Trophoblast cell (in vitro differentiated cells and primary cell): ENCODE data around the gene PPP1R12B.
A peak's percentile ranks its signal among the peaks of the same experiment; 100 is the strongest.
"Not testable (repeated sequence)": the region's sequence is repeated elsewhere in the genome, so short reads cannot be mapped to it uniquely, and the experiment has no call there.

Experiments
- DNase-seq, 2 donors: peaks; one replicate each; pipeline ENCODE4 v3.0.0-alpha.2; 2016
- H2AFZ ChIP-seq: 2 replicates; pipeline ENCODE4 v1.6.1; 2013; ENCODE audit warnings: low read length, moderate library complexity, mild to moderate bottlenecking; ENCODE audit not compliant: insufficient read depth, poor library complexity
- H2AK5ac ChIP-seq: 2 replicates; pipeline ENCODE4 v1.6.1; 2013; ENCODE audit warnings: mild to moderate bottlenecking, low read length
- H2BK120ac ChIP-seq: 2 replicates; pipeline ENCODE4 v1.6.1; 2013; ENCODE audit warnings: low read length, mild to moderate bottlenecking, moderate library complexity; ENCODE audit not compliant: insufficient read depth, poor library complexity
- H2BK12ac ChIP-seq: 2 replicates; pipeline ENCODE4 v1.6.1; 2013; ENCODE audit warnings: mild to moderate bottlenecking, low read length, moderate library complexity
- H2BK5ac ChIP-seq: 2 replicates; pipeline ENCODE4 v1.6.1; 2013; ENCODE audit warnings: low read length, low read depth, moderate library complexity, mild to moderate bottlenecking; ENCODE audit not compliant: poor library complexity
- H3K14ac ChIP-seq: 2 replicates; pipeline ENCODE4 v1.6.1; 2013; ENCODE audit warnings: mild to moderate bottlenecking, low read length
- H3K18ac ChIP-seq: 2 replicates; pipeline ENCODE4 v1.6.1; 2013; ENCODE audit warnings: mild to moderate bottlenecking, low read length
- H3K23ac ChIP-seq: 2 replicates; pipeline ENCODE4 v1.6.1; 2013; ENCODE audit warnings: low read length
- H3K27ac ChIP-seq: 2 replicates; pipeline ENCODE4 v1.5.1; 2013; ENCODE audit warnings: low read depth, mild to moderate bottlenecking, inconsistent platforms, low read length, moderate library complexity
- H3K27me3 ChIP-seq: 2 replicates; pipeline ENCODE4 v1.6.1; 2013; ENCODE audit warnings: inconsistent platforms, mild to moderate bottlenecking, low read length, moderate library complexity; ENCODE audit not compliant: insufficient read depth
- H3K36me3 ChIP-seq, 2 experiments: 1 replicate in 1 of 2; 2 replicates in 1 of 2; pipeline ENCODE4 v1.6.1; 2013; ENCODE audit warnings: low read length in 2 of 2, mild to moderate bottlenecking in 2 of 2, moderate library complexity in 1 of 2; ENCODE audit not compliant: insufficient read depth in 2 of 2, control insufficient read depth in 1 of 2
- H3K4ac ChIP-seq: 2 replicates; pipeline ENCODE4 v1.6.1; 2013; ENCODE audit warnings: low read depth, mild to moderate bottlenecking, low read length, moderate library complexity
- H3K4me1 ChIP-seq, 2 experiments: 1 replicate in 1 of 2; 2 replicates in 1 of 2; pipeline ENCODE4 v1.6.1; 2013; ENCODE audit warnings: low read length in 2 of 2, mild to moderate bottlenecking in 2 of 2, moderate library complexity in 1 of 2; ENCODE audit not compliant: insufficient read depth in 2 of 2, control insufficient read depth in 1 of 2
- H3K4me2 ChIP-seq: 2 replicates; pipeline ENCODE4 v1.6.1; 2013; ENCODE audit warnings: inconsistent platforms, mild to moderate bottlenecking, low read length, moderate library complexity
- H3K4me3 ChIP-seq: 2 replicates; pipeline ENCODE4 v1.5.1; 2013; ENCODE audit warnings: mild to moderate bottlenecking, low read depth, low read length, inconsistent platforms
- H3K79me1 ChIP-seq: one replicate; pipeline ENCODE4 v1.6.1; 2013; ENCODE audit warnings: low read length
- H3K79me2 ChIP-seq: 2 replicates; pipeline ENCODE4 v1.6.1; 2013; ENCODE audit warnings: low read length, mild to moderate bottlenecking; ENCODE audit not compliant: control insufficient read depth, insufficient read depth, poor library complexity
- H3K9ac ChIP-seq: 2 replicates; pipeline ENCODE4 v1.6.1; 2013; ENCODE audit warnings: mild to moderate bottlenecking, low read length
- H3K9me3 ChIP-seq: 2 replicates; pipeline ENCODE4 v1.6.1; 2013; ENCODE audit warnings: low read depth, mild to moderate bottlenecking, control low read depth, inconsistent platforms, low read length; ENCODE audit not compliant: insufficient read depth
- H4K12ac ChIP-seq: 2 replicates; pipeline ENCODE4 v1.6.1; 2013; ENCODE audit warnings: low read depth, mild to moderate bottlenecking, low read length, moderate library complexity
- H4K8ac ChIP-seq: 2 replicates; pipeline ENCODE4 v1.6.1; 2013; ENCODE audit warnings: low read depth, mild to moderate bottlenecking, low read length, moderate library complexity
- H4K91ac ChIP-seq: one replicate; pipeline ENCODE4 v1.6.1; 2013; ENCODE audit warnings: low read depth, mild to moderate bottlenecking, low read length, moderate library complexity
- WGBS: extraction: QIAGEN DNeasy Blood & Tissue Kit; methylation state at CpG from one replicate; pipeline ENCODE4 v1.1.7; 2013; ENCODE audit warnings: missing lambda C conversion rate; ENCODE audit not compliant: insufficient read length, insufficient coverage; ENCODE audit errors: extremely low coverage; 5-methylcytosine and 5-hydroxymethylcytosine counted together

The PPP1R12B gene

DNA sequence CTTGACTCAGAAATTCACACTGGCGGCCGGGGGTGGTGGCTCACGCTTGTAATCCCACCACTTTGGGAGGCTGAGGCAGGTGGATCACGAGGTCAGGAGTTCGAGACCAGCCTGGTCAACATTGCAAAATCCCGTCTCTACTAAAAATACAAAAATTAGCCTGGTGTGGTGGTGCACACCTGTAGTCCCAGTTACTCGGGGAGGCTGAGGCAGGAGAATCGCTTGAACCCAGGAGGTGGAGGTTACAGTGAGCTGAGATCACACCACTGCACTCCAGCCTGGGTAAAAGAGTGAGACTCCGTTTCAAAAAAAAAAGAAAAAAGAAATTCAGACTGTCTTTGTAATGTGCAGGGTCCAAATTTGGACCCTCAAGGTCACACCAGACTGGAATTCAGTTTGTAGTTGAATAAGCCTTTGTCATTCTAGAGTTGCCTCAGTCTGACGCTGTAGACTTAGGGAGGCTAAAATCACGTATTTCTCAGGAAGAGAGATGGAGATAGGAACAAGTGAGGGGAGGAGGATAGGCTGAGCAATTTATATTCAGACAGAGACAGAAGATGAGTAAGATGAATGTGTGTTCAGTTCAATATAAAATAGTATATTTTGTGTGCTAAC lies 4.2 kb downstream of the PPP1R12B start:
- not testable (repeated sequence) for H3K4me1 ChIP-seq, H3K27me3 ChIP-seq, H4K91ac ChIP-seq, H3K36me3 ChIP-seq, H3K18ac ChIP-seq, H3K79me1 ChIP-seq, H3K14ac ChIP-seq, H3K9me3 ChIP-seq, H4K8ac ChIP-seq, H2BK5ac ChIP-seq, H3K4me2 ChIP-seq, H2AK5ac ChIP-seq, H2AFZ ChIP-seq, H3K9ac ChIP-seq, H3K27ac ChIP-seq, H2BK120ac ChIP-seq, H3K23ac ChIP-seq, H3K79me2 ChIP-seq, H3K4ac ChIP-seq, H4K12ac ChIP-seq, H3K4me3 ChIP-seq, DNase-seq, H2BK12ac ChIP-seq
- no CpG with 5 or more reads among the region's 11 CpGs for WGBS

DNA sequence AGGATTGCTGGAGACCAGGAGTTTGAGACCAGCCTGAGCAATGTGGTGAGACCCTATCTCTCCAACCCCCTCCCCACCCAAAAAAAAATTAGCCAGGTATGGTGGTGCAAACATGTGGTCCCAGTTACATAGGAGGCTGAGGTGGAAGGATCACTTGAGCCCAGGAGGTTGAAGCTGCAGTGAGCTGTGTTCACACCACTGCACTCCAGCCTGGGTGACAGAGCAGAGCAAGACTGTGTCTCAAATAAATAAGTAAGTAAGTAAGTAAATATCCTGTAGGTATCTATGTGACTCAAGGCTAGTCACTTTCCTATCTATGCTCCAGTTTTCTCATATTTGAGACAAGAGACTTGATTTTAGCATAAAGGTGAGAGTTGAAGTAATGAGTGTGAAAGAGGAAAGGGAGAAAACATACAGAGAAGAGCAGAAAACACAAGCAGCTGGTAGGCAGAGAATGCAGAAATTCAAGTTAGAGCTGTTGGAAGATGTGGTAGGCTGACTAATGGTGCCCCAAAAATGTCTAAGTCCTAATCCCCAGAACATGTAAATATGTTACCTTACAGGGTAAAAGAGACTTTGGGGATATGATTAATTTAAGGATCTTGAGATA lies 7.5 kb downstream of the PPP1R12B start:
- H3K9me3 ChIP-seq: no peaks in the 10 kb centered on the region
- no peak overlapping the region for H4K8ac ChIP-seq
- peaks cover 0 to 4% of the 10 kb centered on the region in 2 experiments for H3K4me1 ChIP-seq
- DNase-seq: peak in 1 of 2 donors; percentile 50
- H3K79me2 ChIP-seq: no peaks in the 10 kb centered on the region
- H3K27me3 ChIP-seq: no peaks in the 10 kb centered on the region
- H3K4ac ChIP-seq: no peak overlapping the region
- peak overlapping the region; percentile 15 for H2BK120ac ChIP-seq
- H3K27ac ChIP-seq: peak overlapping the region; percentile 34
- no peaks in the 10 kb centered on the region for H3K36me3 ChIP-seq
- H2AK5ac ChIP-seq: no peak overlapping the region
- H3K79me1 ChIP-seq: no peaks in the 10 kb centered on the region
- no peak overlapping the region for H4K12ac ChIP-seq
- H2AFZ ChIP-seq: no peak overlapping the region
- no peak overlapping the region for H3K4me3 ChIP-seq
- no peak overlapping the region for H3K18ac ChIP-seq
- no peak overlapping the region for H2BK5ac ChIP-seq
- no peak overlapping the region for H4K91ac ChIP-seq
- H2BK12ac ChIP-seq: no peak overlapping the region
- no peak overlapping the region for H3K14ac ChIP-seq
- no peak overlapping the region for H3K23ac ChIP-seq
- H3K4me2 ChIP-seq: no peak overlapping the region
- H3K9ac ChIP-seq: no peak overlapping the region

DNA sequence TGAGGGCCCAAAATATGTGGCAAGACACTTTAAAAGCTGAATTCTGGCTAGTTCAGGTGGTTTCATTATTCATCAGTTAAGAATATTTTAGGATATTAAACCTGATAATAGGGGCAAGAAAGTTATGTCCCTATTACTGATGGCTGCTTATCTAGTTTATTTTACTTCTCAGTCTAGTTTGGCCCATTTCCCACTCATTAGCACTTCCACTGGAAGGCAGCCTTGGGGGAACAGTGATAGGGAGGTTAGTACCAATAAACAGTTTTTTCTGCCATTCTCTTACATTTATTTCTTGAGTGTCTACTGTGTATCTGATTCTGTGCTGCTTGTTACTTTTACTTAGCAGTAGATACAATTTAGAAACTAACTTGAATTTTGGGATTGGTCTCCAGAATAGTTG lies 9.0 kb downstream of the PPP1R12B start:
- H3K18ac ChIP-seq: no peak overlapping the region
- no peaks in the 10 kb centered on the region for H3K79me2 ChIP-seq
- no peak overlapping the region for H4K12ac ChIP-seq
- H3K14ac ChIP-seq: no peak overlapping the region
- H2BK5ac ChIP-seq: no peak overlapping the region
- H2AFZ ChIP-seq: no peak overlapping the region
- H4K91ac ChIP-seq: no peak overlapping the region
- no peaks in the 10 kb centered on the region for H3K79me1 ChIP-seq
- no peak overlapping the region for H2BK12ac ChIP-seq
- H3K27ac ChIP-seq: no peak overlapping the region
- H2AK5ac ChIP-seq: no peak overlapping the region
- H3K4me3 ChIP-seq: no peak overlapping the region
- no peaks in the 10 kb centered on the region for H3K27me3 ChIP-seq
- H3K4me2 ChIP-seq: no peak overlapping the region
- no peak overlapping the region for H2BK120ac ChIP-seq
- H3K4ac ChIP-seq: no peak overlapping the region
- no peak overlapping the region for H3K9ac ChIP-seq
- DNase-seq: no peak
- no peaks in the 10 kb centered on the region for H3K36me3 ChIP-seq
- no peak overlapping the region for H4K8ac ChIP-seq
- no peaks in the 10 kb centered on the region for H3K9me3 ChIP-seq
- H3K4me1 ChIP-seq: peaks cover 0 to 4% of the 10 kb centered on the region in 2 experiments
- no peak overlapping the region for H3K23ac ChIP-seq

DNA sequence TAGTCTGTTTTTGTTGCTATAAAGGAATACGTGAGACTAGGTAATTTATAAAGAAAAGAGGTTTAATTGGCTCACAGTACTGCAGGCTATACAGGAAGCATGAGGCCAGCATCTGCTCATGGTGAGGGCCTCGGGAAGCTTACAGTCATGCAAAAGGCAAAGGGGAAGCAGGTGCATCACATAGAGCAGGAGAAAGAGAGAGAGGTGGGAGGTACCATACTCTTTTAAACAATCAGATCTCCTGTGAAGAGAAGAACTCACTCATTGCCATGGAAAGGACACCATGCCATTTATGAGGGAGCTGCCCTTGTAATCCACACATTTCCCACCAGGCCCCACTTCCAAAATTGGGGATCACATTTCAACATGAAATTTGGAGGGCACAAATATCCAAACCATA lies 12.7 kb downstream of the PPP1R12B start:
- Histone ChIP-seq H3K23ac (no peak overlapping the region), H3K4me3 (no peak overlapping the region), H3K36me3 (no peaks in the 10 kb centered on the region), H3K9me3 (no peaks in the 10 kb centered on the region), H3K4me2 (no peak overlapping the region), H3K14ac (no peak overlapping the region), H3K18ac (no peak overlapping the region), H4K91ac (no peak overlapping the region), H2BK120ac (no peak overlapping the region), H3K79me1 (no peaks in the 10 kb centered on the region), H3K4me1 (no peaks in the 10 kb centered on the region), H2AK5ac (no peak overlapping the region), H3K79me2 (no peaks in the 10 kb centered on the region), H2AFZ (no peak overlapping the region), H3K4ac (no peak overlapping the region), H3K27ac (no peak overlapping the region), H2BK12ac (no peak overlapping the region), H4K8ac (no peak overlapping the region), H2BK5ac (no peak overlapping the region), H4K12ac (no peak overlapping the region), H3K9ac (no peak overlapping the region), H3K27me3 (no peaks in the 10 kb centered on the region)
- no CpG with 5 or more reads among the region's 2 CpGs for WGBS
- no peak for DNase-seq
